T-helper 2 cell (primary cell): Measurements from ENCODE around the gene SPIRE1.

Experiments used
- DNase-seq, 5 experiments: peaks; one replicate each; pipeline versions ENCODE4 v3.0.0 to v3.0.0-alpha.2; 2012 to 2022
- total RNA-seq, 2 donors: gene quantifications; one replicate each; lab custom pipeline; 2026; lab: John Stamatoyannopoulos, UW

SPIRE1 gene
- 2.2 to 2.8 reads per million in 2 donors for total RNA-seq

GRCh38 chr18:12657684-12658425 is at the start of gene SPIRE1:
TSS of gene SPIRE1 (minus strand) at chr18:12658107. CDS start at chr18:12657866, 241 bp downstream.
- DNase-seq = peak in 4 of 5 experiments; percentile 15 to 64 (median 16)

GRCh38 chr18:12703664-12704063 is 45.8 kb upstream of the SPIRE1 start:
- DNase-seq = peak in 1 of 5 experiments; percentile 41

GRCh38 chr18:12703096-12703567 is 45.2 kb upstream of the SPIRE1 start:
- no peak for DNase-seq

- peak; percentile 62 to 91 (median 78) for DNase-seq
These were observed 44.6 kb upstream of the SPIRE1 start, which contains the start of the genes CEP76 and PSMG2 for GRCh38 chr18:12702221-12703095. TSS of gene CEP76 (minus strand) at chr18:12702723. CDS start at chr18:12702548, 175 bp downstream. TSS of gene PSMG2 (plus strand) at chr18:12703042. CDS start at chr18:12703108, 66 bp downstream.

GRCh38 chr18:12701161-12701560 is 43.3 kb upstream of the SPIRE1 start:
- peak in 1 of 5 experiments; percentile 41 for DNase-seq

GRCh38 chr18:12699747-12700146 is 41.8 kb upstream of the SPIRE1 start:
- no peak for DNase-seq

GRCh38 chr18:12694032-12694431 is 36.1 kb upstream of the SPIRE1 start:
- peak in 1 of 5 experiments; percentile 22 for DNase-seq

- DNase-seq = no peak
These were observed 34.3 kb upstream of the SPIRE1 start for GRCh38 chr18:12692206-12692605.

- DNase-seq = no peak
These were observed 31.4 kb upstream of the SPIRE1 start for GRCh38 chr18:12689256-12689850.

GRCh38 chr18:12686100-12686499 is 28.2 kb upstream of the SPIRE1 start:
- peak in 1 of 5 experiments; percentile 38 for DNase-seq

GRCh38 chr18:12679183-12679786 is 21.4 kb upstream of the SPIRE1 start:
- no peak for DNase-seq

- DNase-seq = no peak
These were observed 10.1 kb upstream of the SPIRE1 start for GRCh38 chr18:12668041-12668440.

GRCh38 chr18:12659904-12660605 is 2.1 kb upstream of the SPIRE1 start:
- DNase-seq = peak in 2 of 5 experiments; percentile 21 to 57

GRCh38 chr18:12658426-12659138 is 675 bp upstream of the SPIRE1 start:
- peak in 3 of 5 experiments; percentile 10 to 19 (median 12) for DNase-seq

- peak in 2 of 5 experiments; percentile 6 to 57 for DNase-seq
These were observed 796 bp downstream of the SPIRE1 start for GRCh38 chr18:12656938-12657683.

GRCh38 chr18:12656605-12656937 is 1.3 kb downstream of the SPIRE1 start:
- no peak for DNase-seq

GRCh38 chr18:12654971-12655370 is 2.9 kb downstream of the SPIRE1 start:
- no peak for DNase-seq

GRCh38 chr18:12652861-12653401 is 5.0 kb downstream of the SPIRE1 start:
- peak in 1 of 5 experiments; percentile 87 for DNase-seq

- DNase-seq = no peak
These were observed 6.3 kb downstream of the SPIRE1 start for GRCh38 chr18:12651651-12652050.

- no peak for DNase-seq
These were observed 10.1 kb downstream of the SPIRE1 start for GRCh38 chr18:12647773-12648172.
